ENCODE results near the gene DNASE1L3. TPM values are rescaled to one million over a fixed set of nuclear protein-coding genes. Genes with fewer than 3 reads are reported as not detected.

Gene DNASE1L3
- total and polyA plus RNA-seq, 2 of the 13 experiments (the other 11 are each of a cell fraction or from before 2014, with no cell fraction given), result 0.86 to 1.7 TPM

GRCh38 chr3:58249358-58250092 is 38.8 kb upstream of the DNASE1L3 start (continued):
- TF ChIP-seq ZNF674 (CRISPR knock-in tag; IDR thresholded peaks at IDR 0.05; ENCODE audit: low read depth) (no peak), POLR2AphosphoS5 (IDR thresholded peaks at IDR 0.05; ENCODE audit: low read depth, low read length) (no peak), ESRRA (CRISPR knock-in tag; IDR thresholded peaks at IDR 0.05; ENCODE audit: low read depth) (0 out of 2 replicates have a peak, but pooled peaks have one; percentile 43), MEF2D (CRISPR knock-in tag; IDR thresholded peaks at IDR 0.05) (no peak), ZMAT3 (CRISPR knock-in tag; conservative IDR thresholded peaks at IDR 0.05) (no peak), SP5 (CRISPR knock-in tag; IDR thresholded peaks at IDR 0.05; ENCODE audit: borderline replicate concordance, low read depth) (0 out of 2 replicates have a peak, but pooled peaks have one; percentile 14), EP300 (IDR thresholded peaks at IDR 0.05; ENCODE audit: low read depth in 2 of 2, low read length in 2 of 2) (peak in 1 of 2 experiments; percentile 57; a peak in 1 of 4 replicates), EP300 (CRISPR knock-in tag; IDR thresholded peaks at IDR 0.05; ENCODE audit: borderline replicate concordance) (no peak), HNRNPUL1 (IDR thresholded peaks at IDR 0.05; ENCODE audit: low read depth, low read length) (no peak), SRSF1 (optimal IDR thresholded peaks at IDR 0.05; ENCODE audit: low read depth, low read length) (no peak), XBP1 (CRISPR knock-in tag; IDR thresholded peaks at IDR 0.05) (no peak), RXRB (CRISPR knock-in tag; IDR thresholded peaks at IDR 0.05; ENCODE audit: borderline replicate concordance) (peak; percentile 60; the same call in 1 of the 2 replicates), TBP (CRISPR knock-in tag; IDR thresholded peaks at IDR 0.05) (no peak), JDP2 (CRISPR knock-in tag; IDR thresholded peaks at IDR 0.05; ENCODE audit: borderline replicate concordance) (no peak), GATAD2A (CRISPR knock-in tag; IDR thresholded peaks at IDR 0.05) (peak; percentile 50; the same call in 1 of the 2 replicates), IKZF1 (IDR thresholded peaks at IDR 0.05) (no peak), ZNF143 (CRISPR knock-in tag; IDR thresholded peaks at IDR 0.05) (no peak), ZBTB3 (CRISPR knock-in tag; IDR thresholded peaks at IDR 0.05; ENCODE audit: borderline replicate concordance, low read depth) (no peak), GTF3A (CRISPR knock-in tag; conservative IDR thresholded peaks at IDR 0.05) (no peak), CEBPG (CRISPR knock-in tag; IDR thresholded peaks at IDR 0.05) (peak; percentile 82)
- TF ChIP-seq, protein P1, sequence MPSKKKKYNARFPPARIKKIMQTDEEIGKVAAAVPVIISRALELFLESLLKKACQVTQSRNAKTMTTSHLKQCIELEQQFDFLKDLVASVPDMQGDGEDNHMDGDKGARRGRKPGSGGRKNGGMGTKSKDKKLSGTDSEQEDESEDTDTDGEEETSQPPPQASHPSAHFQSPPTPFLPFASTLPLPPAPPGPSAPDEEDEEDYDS (CRISPR knock-in tag; IDR thresholded peaks at IDR 0.05), result peak; percentile 64
- TF ChIP-seq, protein P2, sequence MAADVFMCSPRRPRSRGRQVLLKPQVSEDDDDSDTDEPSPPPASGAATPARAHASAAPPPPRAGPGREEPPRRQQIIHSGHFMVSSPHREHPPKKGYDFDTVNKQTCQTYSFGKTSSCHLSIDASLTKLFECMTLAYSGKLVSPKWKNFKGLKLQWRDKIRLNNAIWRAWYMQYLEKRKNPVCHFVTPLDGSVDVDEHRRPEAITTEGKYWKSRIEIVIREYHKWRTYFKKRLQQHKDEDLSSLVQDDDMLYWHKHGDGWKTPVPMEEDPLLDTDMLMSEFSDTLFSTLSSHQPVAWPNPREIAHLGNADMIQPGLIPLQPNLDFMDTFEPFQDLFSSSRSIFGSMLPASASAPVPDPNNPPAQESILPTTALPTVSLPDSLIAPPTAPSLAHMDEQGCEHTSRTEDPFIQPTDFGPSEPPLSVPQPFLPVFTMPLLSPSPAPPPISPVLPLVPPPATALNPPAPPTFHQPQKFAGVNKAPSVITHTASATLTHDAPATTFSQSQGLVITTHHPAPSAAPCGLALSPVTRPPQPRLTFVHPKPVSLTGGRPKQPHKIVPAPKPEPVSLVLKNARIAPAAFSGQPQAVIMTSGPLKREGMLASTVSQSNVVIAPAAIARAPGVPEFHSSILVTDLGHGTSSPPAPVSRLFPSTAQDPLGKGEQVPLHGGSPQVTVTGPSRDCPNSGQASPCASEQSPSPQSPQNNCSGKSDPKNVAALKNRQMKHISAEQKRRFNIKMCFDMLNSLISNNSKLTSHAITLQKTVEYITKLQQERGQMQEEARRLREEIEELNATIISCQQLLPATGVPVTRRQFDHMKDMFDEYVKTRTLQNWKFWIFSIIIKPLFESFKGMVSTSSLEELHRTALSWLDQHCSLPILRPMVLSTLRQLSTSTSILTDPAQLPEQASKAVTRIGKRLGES (CRISPR knock-in tag; IDR thresholded peaks at IDR 0.05; ENCODE audit: borderline replicate concordance), result no peak
- TF ChIP-seq, protein P3, sequence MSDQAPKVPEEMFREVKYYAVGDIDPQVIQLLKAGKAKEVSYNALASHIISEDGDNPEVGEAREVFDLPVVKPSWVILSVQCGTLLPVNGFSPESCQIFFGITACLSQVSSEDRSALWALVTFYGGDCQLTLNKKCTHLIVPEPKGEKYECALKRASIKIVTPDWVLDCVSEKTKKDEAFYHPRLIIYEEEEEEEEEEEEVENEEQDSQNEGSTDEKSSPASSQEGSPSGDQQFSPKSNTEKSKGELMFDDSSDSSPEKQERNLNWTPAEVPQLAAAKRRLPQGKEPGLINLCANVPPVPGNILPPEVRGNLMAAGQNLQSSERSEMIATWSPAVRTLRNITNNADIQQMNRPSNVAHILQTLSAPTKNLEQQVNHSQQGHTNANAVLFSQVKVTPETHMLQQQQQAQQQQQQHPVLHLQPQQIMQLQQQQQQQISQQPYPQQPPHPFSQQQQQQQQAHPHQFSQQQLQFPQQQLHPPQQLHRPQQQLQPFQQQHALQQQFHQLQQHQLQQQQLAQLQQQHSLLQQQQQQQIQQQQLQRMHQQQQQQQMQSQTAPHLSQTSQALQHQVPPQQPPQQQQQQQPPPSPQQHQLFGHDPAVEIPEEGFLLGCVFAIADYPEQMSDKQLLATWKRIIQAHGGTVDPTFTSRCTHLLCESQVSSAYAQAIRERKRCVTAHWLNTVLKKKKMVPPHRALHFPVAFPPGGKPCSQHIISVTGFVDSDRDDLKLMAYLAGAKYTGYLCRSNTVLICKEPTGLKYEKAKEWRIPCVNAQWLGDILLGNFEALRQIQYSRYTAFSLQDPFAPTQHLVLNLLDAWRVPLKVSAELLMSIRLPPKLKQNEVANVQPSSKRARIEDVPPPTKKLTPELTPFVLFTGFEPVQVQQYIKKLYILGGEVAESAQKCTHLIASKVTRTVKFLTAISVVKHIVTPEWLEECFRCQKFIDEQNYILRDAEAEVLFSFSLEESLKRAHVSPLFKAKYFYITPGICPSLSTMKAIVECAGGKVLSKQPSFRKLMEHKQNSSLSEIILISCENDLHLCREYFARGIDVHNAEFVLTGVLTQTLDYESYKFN (CRISPR knock-in tag; conservative IDR thresholded peaks at IDR 0.05), result peak; percentile 62
